C4-2B (cell line): ENCODE measurements around the gene RNF217.

ENCODE experiments used
- CTCF ChIP-seq: fragments of 450-650 bp; conservative IDR thresholded peaks from 2 replicates; pipeline ENCODE4 v1.5.1; 2017; ENCODE audit warnings: mild to moderate bottlenecking
- ZFX ChIP-seq: fragments of 450-650 bp; IDR thresholded peaks from 2 replicates; pipeline ENCODE4 v1.6.1; 2017

DNA sequence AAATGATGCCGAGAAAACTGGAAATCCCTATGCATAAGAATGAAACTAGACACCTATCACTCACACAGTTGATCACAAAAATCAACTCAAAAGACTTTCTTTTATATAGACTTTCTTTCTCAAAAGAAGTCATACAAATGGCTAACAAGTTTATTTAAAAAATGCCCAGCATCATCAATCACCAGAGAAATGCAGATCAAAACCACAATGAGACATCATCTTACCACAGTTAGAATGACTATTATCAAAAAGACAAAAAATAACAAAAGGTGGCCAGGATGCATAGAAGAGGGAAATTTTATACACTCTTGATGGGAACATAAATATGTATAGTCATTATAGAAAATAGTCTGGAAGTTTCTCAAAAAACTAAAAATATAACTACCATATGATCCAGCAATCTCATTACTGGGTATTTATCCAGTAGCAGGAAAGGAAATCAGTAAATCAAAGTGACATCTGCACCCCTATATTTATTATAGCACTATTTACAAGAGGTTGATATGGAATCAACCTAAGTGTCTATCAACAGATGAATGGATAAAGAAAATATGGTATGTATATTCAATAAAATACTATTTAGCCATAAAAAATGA is 3.4 kb upstream of the RNF217 start:
- no peak for TF ChIP-seq CTCF
- TF ChIP-seq ZFX: no peak
